ENCODE results near the gene GNA12. TPM values are rescaled to one million over a fixed set of nuclear protein-coding genes. Genes with fewer than 3 reads are reported as not detected.

Gene GNA12
- total and polyA plus RNA-seq, 9 of the 15 experiments (the other 6 are each of a cell fraction or from before 2014, with no cell fraction given) = 0.65 to 32.7 (median 9.6) TPM

DNA sequence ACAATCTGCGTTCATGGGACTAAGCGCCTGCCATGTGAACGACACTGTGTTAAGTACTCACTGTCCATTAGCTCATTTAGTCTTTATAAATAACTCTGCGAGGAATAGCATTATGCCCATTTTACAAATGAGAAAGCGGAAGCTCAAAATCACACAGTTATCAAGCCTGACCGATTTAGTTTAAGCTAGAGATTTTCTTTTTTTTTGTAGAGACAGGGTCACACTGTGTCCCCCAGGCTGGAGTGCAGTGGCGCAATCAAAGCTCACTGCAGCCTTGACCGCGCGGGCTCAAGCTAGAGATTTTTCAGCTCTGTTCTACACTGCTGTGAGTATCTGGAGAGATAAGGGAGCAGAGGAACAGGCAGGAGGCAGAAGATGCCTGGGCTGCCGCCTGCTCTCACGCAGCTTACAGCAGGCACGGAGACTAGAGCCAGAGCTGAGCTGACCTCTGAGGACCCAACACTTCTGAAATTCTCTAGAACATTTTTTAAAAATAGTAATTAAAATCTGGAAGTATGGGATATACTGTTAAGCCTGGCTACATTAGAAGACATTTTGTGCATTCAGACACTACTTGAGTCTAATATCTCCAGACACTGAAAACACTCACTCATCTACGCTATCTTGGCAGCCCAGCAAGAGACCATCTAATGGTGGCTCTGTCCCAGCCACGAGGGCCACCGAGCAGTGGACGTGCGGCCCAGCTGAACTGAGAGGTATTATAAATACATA, 38.7 kb downstream of the GNA12 start (continued):
- TF ChIP-seq, protein P1, sequence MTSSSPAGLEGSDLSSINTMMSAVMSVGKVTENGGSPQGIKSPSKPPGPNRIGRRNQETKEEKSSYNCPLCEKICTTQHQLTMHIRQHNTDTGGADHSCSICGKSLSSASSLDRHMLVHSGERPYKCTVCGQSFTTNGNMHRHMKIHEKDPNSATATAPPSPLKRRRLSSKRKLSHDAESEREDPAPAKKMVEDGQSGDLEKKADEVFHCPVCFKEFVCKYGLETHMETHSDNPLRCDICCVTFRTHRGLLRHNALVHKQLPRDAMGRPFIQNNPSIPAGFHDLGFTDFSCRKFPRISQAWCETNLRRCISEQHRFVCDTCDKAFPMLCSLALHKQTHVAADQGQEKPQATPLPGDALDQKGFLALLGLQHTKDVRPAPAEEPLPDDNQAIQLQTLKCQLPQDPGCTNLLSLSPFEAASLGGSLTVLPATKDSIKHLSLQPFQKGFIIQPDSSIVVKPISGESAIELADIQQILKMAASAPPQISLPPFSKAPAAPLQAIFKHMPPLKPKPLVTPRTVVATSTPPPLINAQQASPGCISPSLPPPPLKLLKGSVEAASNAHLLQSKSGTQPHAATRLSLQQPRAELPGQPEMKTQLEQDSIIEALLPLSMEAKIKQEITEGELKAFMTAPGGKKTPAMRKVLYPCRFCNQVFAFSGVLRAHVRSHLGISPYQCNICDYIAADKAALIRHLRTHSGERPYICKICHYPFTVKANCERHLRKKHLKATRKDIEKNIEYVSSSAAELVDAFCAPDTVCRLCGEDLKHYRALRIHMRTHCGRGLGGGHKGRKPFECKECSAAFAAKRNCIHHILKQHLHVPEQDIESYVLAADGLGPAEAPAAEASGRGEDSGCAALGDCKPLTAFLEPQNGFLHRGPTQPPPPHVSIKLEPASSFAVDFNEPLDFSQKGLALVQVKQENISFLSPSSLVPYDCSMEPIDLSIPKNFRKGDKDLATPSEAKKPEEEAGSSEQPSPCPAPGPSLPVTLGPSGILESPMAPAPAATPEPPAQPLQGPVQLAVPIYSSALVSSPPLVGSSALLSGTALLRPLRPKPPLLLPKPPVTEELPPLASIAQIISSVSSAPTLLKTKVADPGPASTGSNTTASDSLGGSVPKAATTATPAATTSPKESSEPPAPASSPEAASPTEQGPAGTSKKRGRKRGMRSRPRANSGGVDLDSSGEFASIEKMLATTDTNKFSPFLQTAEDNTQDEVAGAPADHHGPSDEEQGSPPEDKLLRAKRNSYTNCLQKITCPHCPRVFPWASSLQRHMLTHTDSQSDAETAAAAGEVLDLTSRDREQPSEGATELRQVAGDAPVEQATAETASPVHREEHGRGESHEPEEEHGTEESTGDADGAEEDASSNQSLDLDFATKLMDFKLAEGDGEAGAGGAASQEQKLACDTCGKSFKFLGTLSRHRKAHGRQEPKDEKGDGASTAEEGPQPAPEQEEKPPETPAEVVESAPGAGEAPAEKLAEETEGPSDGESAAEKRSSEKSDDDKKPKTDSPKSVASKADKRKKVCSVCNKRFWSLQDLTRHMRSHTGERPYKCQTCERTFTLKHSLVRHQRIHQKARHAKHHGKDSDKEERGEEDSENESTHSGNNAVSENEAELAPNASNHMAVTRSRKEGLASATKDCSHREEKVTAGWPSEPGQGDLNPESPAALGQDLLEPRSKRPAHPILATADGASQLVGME (CRISPR knock-in tag; IDR thresholded peaks at IDR 0.05) = no peak
- TF ChIP-seq SIX5 (IDR thresholded peaks at IDR 0.05; ENCODE audit: borderline replicate concordance in 1 of 2, insufficient read depth in 1 of 2, low read depth in 1 of 2, low read length in 2 of 2) = no peak
- no peak for TF ChIP-seq NFYB (IDR thresholded peaks at IDR 0.05; ENCODE audit: extremely low read depth, insufficient read length)
- TF ChIP-seq, protein P2, sequence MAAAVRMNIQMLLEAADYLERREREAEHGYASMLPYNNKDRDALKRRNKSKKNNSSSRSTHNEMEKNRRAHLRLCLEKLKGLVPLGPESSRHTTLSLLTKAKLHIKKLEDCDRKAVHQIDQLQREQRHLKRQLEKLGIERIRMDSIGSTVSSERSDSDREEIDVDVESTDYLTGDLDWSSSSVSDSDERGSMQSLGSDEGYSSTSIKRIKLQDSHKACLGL (CRISPR knock-in tag; IDR thresholded peaks at IDR 0.05; ENCODE audit: borderline replicate concordance, poor library complexity, severe bottlenecking) = no peak
- no peak for TF ChIP-seq RBM34 (IDR thresholded peaks at IDR 0.05; ENCODE audit: borderline replicate concordance, insufficient read depth, low read length)
- no peak for TF ChIP-seq CCNT2 (IDR thresholded peaks at IDR 0.05; ENCODE audit: borderline replicate concordance, extremely low read depth, insufficient read length, low read depth, low read length)
- TF ChIP-seq TEAD4 (IDR thresholded peaks at IDR 0.05; ENCODE audit: low read length) = peak; percentile 51
- no peak for TF ChIP-seq TEAD4 (CRISPR knock-in tag; IDR thresholded peaks at IDR 0.05; ENCODE audit: borderline replicate concordance)
- TF ChIP-seq MYC (IDR thresholded peaks at IDR 0.05; ENCODE audit: low read depth, low read length) = peak; percentile 57
- TF ChIP-seq MYC (CRISPR knock-in tag; IDR thresholded peaks at IDR 0.05; ENCODE audit: borderline replicate concordance, low read depth) = no peak
- TF ChIP-seq TAL1 (IDR thresholded peaks at IDR 0.05) = peak; percentile 48; the same call in 1 of the 2 replicates
- TF ChIP-seq RCOR1 (IDR thresholded peaks at IDR 0.05; ENCODE audit: borderline replicate concordance in 1 of 2, low read depth in 2 of 2, low read length in 2 of 2) = peak in 1 of 2 experiments; percentile 93; a peak in 2 of 4 replicates
- TF ChIP-seq SRF (CRISPR knock-in tag; IDR thresholded peaks at IDR 0.05) = no peak
- TF ChIP-seq STAT6 (CRISPR knock-in tag; IDR thresholded peaks at IDR 0.05) = no peak

Data from K562 (cell line).